GM12891 (cell line): ENCODE measurements around the gene SELENOK.

Source experiments
- PAX5 ChIP-seq: IDR thresholded peaks from 2 replicates; pipeline ENCODE4 v1.6.1; 2011; ENCODE audit warnings: low read length, moderate library complexity, mild to moderate bottlenecking; ENCODE audit not compliant: insufficient read depth, severe bottlenecking
- POLR2A ChIP-seq: IDR thresholded peaks from 2 replicates; pipeline ENCODE4 v1.6.1; 2011; ENCODE audit warnings: low read depth, low read length, control low read depth
- POLR2AphosphoS5 ChIP-seq: IDR thresholded peaks from 2 replicates; pipeline ENCODE4 v1.6.1; 2011; ENCODE audit warnings: low read depth, low read length, control low read depth
- SPI1 ChIP-seq: IDR thresholded peaks from 2 replicates; pipeline ENCODE4 v1.6.1; 2011; ENCODE audit warnings: low read depth, low read length, control low read depth
- TAF1 ChIP-seq: IDR thresholded peaks from 2 replicates; pipeline ENCODE4 v1.6.1; 2011; ENCODE audit warnings: low read depth, low read length, control low read depth

DNA sequence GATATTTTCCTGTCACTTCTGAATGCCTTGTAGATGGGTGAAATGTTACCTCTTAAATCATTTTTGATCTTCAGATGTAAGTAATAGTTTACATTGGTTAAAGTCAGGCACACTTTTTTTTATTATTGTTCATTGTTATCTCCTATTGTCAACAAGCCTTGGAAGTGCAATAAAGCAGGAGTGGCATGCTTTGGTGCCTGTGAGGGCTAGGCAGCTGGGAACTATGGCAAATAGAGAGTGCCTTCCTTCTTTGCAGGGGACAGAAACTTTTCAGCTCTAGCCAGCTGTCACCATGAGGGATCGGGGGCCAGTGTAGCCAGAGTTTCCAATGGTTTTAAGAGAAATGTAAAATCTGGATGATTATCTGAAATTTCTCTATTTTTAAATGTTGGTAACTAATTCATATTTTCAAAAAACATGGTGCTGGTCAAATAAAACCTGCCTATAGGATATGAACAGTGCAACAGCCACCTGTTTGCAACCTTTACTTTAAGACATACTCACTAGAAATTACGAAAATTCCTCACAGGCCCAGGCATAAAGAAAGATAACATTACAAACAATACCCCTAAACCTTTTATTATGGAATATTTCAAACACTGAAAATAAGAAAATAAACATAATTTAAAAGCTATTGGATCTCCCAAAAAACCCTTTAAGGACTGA, 9.1 kb upstream of the SELENOK start:
- TF ChIP-seq POLR2AphosphoS5 = no peak
- no peak for TF ChIP-seq POLR2A
- no peak for TF ChIP-seq PAX5
- TF ChIP-seq TAF1 = no peak
- no peak for TF ChIP-seq SPI1
